NCI-H2029 (cell line): ENCODE measurements around the gene SGO2.
"Not testable (repeated sequence)": the region's sequence is repeated elsewhere in the genome, so short reads cannot be mapped to it uniquely, and the experiment has no call there.

Source experiments
- DNase-seq: peaks from one replicate; lab custom pipeline; 2025; lab: John Stamatoyannopoulos, UW

SGO2 gene

GRCh38 chr2:200592406-200593075, 66.5 kb downstream of the SGO2 start:
- DNase-seq, result no peak

DNA sequence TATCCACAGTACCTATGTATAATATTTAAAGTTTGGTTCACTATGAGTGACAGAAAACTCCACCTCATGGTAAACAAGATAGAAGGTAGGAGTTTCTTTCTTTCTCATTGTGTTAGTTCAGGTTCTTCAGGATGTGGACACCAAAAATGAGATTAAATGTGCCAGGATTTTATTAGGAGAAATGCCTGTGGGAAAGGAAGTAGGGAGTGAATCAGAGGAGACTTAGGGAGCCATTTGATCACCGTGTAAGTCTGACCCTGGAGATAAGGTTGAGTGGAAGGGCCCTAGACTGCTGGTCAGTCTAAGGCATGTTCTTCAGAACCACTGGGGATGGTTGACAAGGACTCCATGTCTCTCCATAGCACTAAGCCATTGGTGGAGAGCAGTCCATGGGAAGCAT, 67.9 kb downstream of the SGO2 start:
- no peak for DNase-seq

- DNase-seq, result no peak
These were observed 69.9 kb downstream of the SGO2 start for GRCh38 chr2:200595913-200596312.

GRCh38 chr2:200596774-200597570, 71.0 kb downstream of the SGO2 start:
- DNase-seq, result no peak

- DNase-seq, result no peak
These were observed 73.2 kb downstream of the SGO2 start for GRCh38 chr2:200599206-200599605.

GRCh38 chr2:200600549-200601225, 74.7 kb downstream of the SGO2 start:
- DNase-seq, result no peak

DNA sequence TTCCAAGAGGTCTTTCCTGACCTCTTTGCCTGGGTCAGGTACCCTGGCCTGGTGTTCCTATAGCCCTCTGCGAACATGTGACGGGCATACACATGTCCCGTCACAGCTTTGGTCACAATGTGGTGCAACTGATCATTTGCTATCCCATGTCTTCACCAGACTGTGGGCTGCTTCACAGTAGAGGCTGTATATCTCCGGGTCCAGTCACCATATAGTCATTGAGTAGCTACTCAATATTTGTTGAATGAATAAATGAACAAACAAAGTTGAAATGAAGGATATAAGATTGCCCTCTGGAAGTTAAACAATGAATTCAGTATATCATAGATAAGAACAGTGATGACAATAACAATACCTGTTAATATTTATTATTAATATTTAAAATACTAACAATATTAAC, 76.6 kb downstream of the SGO2 start:
- no peak for DNase-seq

GRCh38 chr2:200603972-200604371, 78.0 kb downstream of the SGO2 start:
- DNase-seq, result no peak

DNA sequence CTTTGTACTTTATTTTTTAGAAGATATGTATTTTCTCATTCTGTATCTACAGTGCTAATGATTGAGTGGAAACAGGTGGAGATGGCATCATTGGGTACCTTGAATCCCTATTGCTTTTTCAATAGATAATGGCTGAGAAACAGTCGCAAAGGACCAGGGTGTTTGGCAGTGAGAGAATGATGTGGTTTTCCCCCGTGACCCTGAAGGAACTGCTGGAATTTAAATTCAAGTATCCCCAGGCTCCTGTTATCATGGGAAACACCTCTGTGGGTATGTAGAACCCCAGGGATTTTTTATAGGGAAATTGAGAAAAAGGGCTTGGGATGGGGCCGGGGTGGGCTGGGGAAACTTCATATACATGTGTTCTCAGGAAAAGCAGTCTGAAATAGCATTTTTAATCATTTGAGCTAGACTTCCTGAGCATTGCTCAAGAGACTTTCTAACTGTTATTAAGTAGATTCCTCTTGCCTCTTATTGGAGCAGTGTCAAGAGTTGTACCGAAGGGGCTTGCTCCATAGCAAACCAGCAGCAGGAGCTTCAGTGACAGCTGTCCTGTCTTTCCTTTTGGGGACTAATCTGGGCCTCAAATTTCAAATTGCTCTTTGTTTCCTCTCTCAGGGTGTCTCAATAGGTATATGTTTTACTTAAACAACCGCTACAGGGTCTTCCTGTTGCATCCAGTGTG, 78.7 kb downstream of the SGO2 start:
- no peak for DNase-seq

- no peak for DNase-seq
These were observed 82.5 kb downstream of the SGO2 start for GRCh38 chr2:200608341-200609027.

- DNase-seq, result no peak
These were observed 83.1 kb downstream of the SGO2 start for GRCh38 chr2:200609028-200609614.

DNA sequence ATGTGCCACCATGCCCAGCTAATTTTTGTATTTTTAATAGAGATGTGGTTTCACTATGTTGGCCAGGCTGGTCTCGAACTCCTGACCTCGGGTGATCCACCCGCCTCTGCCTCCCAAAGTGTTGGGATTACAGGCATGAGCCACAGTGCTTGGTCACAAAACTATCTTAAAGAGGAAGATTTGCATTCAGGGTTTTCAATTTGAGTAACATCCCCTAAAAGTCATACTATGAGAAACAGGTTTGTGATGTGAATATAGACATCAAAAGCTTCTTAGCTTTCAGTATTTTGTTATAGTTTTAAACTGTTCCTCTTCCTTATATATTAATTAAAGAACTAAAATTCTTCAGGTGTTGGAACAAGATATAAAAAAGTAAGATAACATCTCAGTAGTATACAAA, 84.2 kb downstream of the SGO2 start:
- not testable (repeated sequence) for DNase-seq

DNA sequence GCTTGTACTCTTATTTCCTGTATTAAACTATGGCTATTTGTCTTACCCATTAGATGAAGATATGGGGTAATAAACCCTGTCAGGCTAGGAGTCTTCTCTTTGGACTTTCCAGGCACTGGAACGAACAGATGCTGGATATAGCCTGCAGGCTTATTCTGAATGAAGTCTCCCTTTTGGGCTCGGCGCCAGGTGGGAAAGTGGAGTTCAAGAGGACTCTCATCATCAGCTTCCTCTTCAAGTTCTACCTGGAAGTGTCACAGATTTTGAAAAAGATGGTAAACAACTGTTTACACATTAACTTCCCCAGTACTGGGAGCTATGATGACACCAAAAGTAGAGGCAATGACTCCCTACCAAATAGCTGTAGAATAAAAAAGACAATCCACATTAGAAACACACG, 87.7 kb downstream of the SGO2 start:
- DNase-seq, result no peak

- no peak for DNase-seq
These were observed 88.2 kb downstream of the SGO2 start for GRCh38 chr2:200614249-200614648.

DNA sequence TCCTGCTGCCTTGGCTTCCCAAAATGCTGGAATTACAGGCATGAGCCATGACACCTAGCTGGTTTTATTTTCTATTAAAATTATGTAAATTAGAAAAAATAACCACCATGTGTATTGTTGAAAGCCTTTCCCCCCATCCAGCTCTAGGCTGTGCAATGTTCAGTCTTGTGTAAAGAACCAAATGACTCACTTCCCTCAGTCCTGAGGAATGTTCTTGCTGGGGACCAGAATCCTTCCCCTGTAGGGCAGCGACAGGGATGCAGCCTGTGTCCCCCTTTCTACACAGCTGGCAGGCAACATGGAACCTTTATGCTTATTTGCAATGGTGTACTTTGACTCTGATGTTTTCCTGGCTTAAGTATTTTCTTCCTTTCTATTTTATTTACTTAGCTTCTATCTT, 89.2 kb downstream of the SGO2 start:
- DNase-seq, result no peak

GRCh38 chr2:200616193-200616592, 90.2 kb downstream of the SGO2 start:
- no peak for DNase-seq

DNA sequence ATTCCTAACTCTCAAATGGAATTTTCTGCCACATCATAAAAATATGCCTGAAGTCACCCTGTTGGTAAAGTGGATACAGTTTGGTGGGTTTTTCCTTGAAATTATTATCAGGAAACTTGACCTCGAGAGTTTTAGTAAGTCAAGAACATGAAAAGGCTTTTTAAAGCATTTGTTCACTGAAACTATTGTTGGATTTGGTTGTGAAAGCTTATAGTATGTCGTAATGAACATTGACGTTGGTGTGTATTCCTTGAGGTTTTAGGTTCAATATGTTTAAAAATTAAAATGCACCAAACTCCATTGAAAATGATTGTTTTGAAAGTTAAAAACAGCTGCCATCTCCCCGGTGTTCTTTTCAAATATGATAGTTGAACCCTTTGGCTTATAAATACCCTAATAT, 90.6 kb downstream of the SGO2 start:
- no peak for DNase-seq

DNA sequence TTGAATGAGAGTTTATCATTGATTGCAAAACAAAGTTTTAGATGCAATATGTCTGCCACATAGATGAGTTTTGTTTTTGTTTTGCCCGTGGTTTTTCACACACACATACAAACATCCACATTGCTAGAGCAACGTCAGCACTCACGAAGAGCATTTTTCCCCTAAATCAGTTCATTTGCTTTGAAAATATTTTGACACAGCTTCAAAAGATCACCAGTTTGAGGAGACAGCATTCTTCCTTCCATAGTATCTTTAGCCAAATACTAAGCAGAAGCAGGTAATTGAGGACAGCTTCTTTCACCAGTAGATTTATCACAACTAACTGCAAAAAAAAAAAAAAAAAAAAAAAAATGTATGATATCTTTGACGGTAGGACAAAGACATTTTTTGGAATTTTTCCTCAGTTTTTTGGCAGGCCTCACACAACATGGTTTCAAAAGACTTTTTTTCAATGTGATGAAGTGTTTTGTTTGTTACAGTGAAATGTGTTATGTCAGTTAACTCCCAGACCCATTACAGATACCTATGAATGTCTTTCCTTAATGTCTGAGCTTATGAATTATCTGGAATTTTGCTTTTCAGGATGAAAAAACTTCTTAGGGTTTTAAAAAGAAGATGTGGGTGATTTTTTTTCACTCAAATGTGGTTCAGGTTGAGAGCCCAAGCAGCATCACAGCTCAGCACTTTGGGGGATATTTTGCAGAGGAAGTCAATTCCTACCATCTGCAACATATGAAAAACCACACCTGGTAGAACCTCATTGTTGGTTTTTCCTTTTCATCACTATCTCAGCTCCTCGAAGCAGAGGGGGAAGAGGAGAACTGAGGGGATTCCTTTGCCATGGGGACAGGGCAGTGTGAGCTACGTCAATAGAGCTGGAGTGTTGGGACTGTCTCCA, 91.4 kb downstream of the SGO2 start:
- DNase-seq, result no peak

- no peak for DNase-seq
These were observed 92.0 kb downstream of the SGO2 start for GRCh38 chr2:200618054-200618419.

DNA sequence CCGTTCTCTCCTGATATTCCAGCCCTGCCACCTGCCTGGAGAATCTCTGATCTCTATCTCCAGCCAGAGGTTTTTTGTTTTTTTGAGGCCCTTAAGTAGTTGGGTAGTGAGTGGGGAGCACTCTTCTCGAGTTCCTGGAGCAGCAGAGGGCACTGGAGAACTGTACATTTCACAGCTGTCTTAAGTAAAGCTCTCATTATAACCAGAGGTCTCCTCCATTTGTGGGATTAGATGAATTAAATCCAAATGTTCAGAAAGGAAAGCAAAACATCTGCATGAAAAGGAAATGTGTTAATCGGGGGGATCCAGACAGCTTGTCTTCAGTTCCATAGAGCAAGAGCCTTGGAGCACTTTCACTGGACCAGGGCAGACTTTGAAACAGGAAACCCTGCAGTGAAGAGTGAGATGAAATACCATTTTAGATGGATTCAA, 92.6 kb downstream of the SGO2 start:
- no peak for DNase-seq

DNA sequence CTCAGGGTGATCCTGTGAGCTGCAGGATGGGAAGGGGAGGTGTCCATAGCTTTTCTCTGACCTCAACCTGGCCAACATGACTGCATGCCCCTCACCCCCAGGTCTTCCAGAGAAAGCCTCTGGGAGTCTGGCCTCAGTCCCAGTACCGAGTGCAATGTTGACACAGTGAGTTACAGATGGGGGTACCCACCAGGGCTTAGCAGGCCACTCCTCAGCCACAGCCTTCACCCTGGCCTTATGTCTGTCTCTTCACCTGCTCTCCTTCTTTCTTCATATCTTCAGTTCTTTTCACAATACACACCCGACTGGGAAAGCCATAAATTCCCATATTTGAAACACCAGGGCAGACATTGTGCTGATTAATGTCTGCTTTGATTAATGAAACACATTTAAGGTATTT, 93.3 kb downstream of the SGO2 start:
- DNase-seq, result no peak
